HCT116 (cell line): Measurements from ENCODE around the gene TFEB. TPM values are rescaled to one million over a fixed set of nuclear protein-coding genes. Genes with fewer than 3 reads are reported as not detected.

Experiments
- ATAC-seq: fragments of 200-7000 bp; cut with Tn5 transposase; 2 replicates; pipeline ENCODE4 v1.9.1; 2020; ENCODE audit warnings: mild to moderate bottlenecking, moderate library complexity
- BruUV-seq: library from RNA; stranded (reverse); fragments of 400-500 nt; replicated peaks from 2 replicates; lab custom pipeline; 2021; lab: Mats Ljungman, UMichigan
- CTCF ChIA-PET: fragments of 300-600 bp; sonication (Branson Sonifier 250); formaldehyde crosslinking; loops from one replicate; lab custom pipeline; 2021; ENCODE audit warnings: antibody characterized with exemption; lab: Charles Lee
- POLR2A ChIA-PET: fragments of 300-600, 350-600 bp; sonication (Branson Sonifier 250); formaldehyde crosslinking; loops from one replicate; lab custom pipeline; 2021; ENCODE audit warnings: antibody characterized with exemption; lab: Charles Lee
- RAD21 ChIA-PET, 2 experiments: fragments of 300-600 bp; sonication (Branson Sonifier 250); formaldehyde crosslinking; loops; one replicate each; lab custom pipeline; 2023; ENCODE audit warnings: low total read pairs in 2 of 2; ENCODE audit not compliant: uncharacterized antibody in 2 of 2, unreplicated experiment in 2 of 2, low non-redundant PET in 1 of 2; lab: Charles Lee
- DNase-seq: peaks from one replicate; pipeline ENCODE4 v3.0.0-alpha.2; 2010; ENCODE audit warnings: low read depth, low spot score
- H2AFZ ChIP-seq: fragments of 200-600 bp; shearing (Covaris generic), sonication (generic); 2 replicates; pipeline ENCODE4 v1.6.1; 2017; ENCODE audit warnings: low read depth, mixed run types, mixed read lengths, antibody characterized with exemption, low read length; ENCODE audit not compliant: poor library complexity, severe bottlenecking
- H3K27ac ChIP-seq: 2 replicates; pipeline ENCODE4 v1.5.1; 2012; ENCODE audit warnings: low read depth, low read length
- H3K27me3 ChIP-seq: fragments of 200-600 bp; sonication (generic); 2 replicates; pipeline ENCODE4 v1.6.1; 2016; ENCODE audit warnings: mixed run types, low read length, mixed read lengths; ENCODE audit not compliant: insufficient read depth
- H3K36me3 ChIP-seq, 2 experiments: fragments of 200-500 bp in 1 of 2; fragments of 200-600 bp in 1 of 2; sonication (Bioruptor generic) in 1 of 2; sonication (generic) in 1 of 2; 2 replicates each; pipeline versions ENCODE4 v1.5.1 to v1.6.1; 2014 to 2016; ENCODE audit warnings: low read length in 2 of 2, inconsistent platforms in 1 of 2, mixed read lengths in 1 of 2, mixed run types in 1 of 2; ENCODE audit not compliant: insufficient read depth in 2 of 2, control insufficient read depth in 1 of 2
- H3K4me1 ChIP-seq, 2 experiments: fragments of 200-600 bp in 1 of 2; sonication (generic) in 1 of 2; 2 replicates each; pipeline versions ENCODE4 v1.5.1 to v1.6.1; 2012 to 2017; ENCODE audit warnings: low read length in 2 of 2, inconsistent platforms in 1 of 2, mild to moderate bottlenecking in 1 of 2, mixed read lengths in 1 of 2, mixed run types in 1 of 2, moderate library complexity in 1 of 2; ENCODE audit not compliant: insufficient read depth in 2 of 2, control insufficient read depth in 1 of 2
- H3K4me2 ChIP-seq: fragments of 200-600 bp; sonication (generic); 2 replicates; pipeline ENCODE4 v1.6.1; 2017; ENCODE audit warnings: mixed run types, low read length, mixed read lengths
- H3K4me3 ChIP-seq, 2 experiments: fragments of 200-600 bp in 1 of 2; sonication (generic) in 1 of 2; replicated peaks in 1 of 2; 2 replicates each; pipeline ENCODE4 v1.5.1; 2011 to 2016; ENCODE audit warnings: low read length in 2 of 2, control low read depth in 1 of 2, low read depth in 1 of 2, mild to moderate bottlenecking in 1 of 2, mixed read lengths in 1 of 2, mixed run types in 1 of 2
- H3K79me2 ChIP-seq: fragments of 200-600 bp; sonication (generic); 2 replicates; pipeline ENCODE4 v1.6.1; 2017; ENCODE audit warnings: mild to moderate bottlenecking, mixed run types, low read length, moderate library complexity, mixed read lengths; ENCODE audit not compliant: insufficient read depth
- H3K9ac ChIP-seq: fragments of 200-600 bp; sonication (generic); 2 replicates; pipeline ENCODE4 v1.6.1; 2016; ENCODE audit warnings: low read length, mixed read lengths
- H3K9me2 ChIP-seq: fragments of 200-600 bp; sonication (generic), shearing (Covaris generic); 2 replicates; pipeline ENCODE4 v1.6.1; 2017; ENCODE audit warnings: mixed run types, mild to moderate bottlenecking, moderate library complexity; ENCODE audit not compliant: insufficient read depth
- H3K9me3 ChIP-seq, 2 experiments: fragments of 200-500 bp in 1 of 2; fragments of 200-600 bp in 1 of 2; sonication (Bioruptor generic) in 1 of 2; sonication (generic) in 1 of 2; 2 replicates each; pipeline ENCODE4 v1.6.1; 2014 to 2017; ENCODE audit warnings: low read length in 2 of 2, mixed read lengths in 2 of 2, inconsistent platforms in 1 of 2, low read depth in 1 of 2, mild to moderate bottlenecking in 1 of 2, mixed run types in 1 of 2, moderate library complexity in 1 of 2; ENCODE audit not compliant: control insufficient read depth in 1 of 2, insufficient read depth in 1 of 2
- H4K20me1 ChIP-seq: fragments of 200-600 bp; sonication (generic), shearing (Covaris generic); 2 replicates; pipeline ENCODE4 v1.6.1; 2017; ENCODE audit warnings: mixed run types, mild to moderate bottlenecking, moderate library complexity; ENCODE audit not compliant: insufficient read depth
- CEBPB ChIP-seq: IDR thresholded peaks from 2 replicates; pipeline ENCODE4 v1.6.1; 2012; ENCODE audit warnings: low read depth
- EGR1 ChIP-seq: IDR thresholded peaks from 2 replicates; pipeline ENCODE4 v1.6.1; 2012; ENCODE audit warnings: low read depth
- EZH2 ChIP-seq: fragments of 200-600 bp; sonication (generic); IDR thresholded peaks from 2 replicates; pipeline ENCODE4 v1.6.1; 2017; ENCODE audit warnings: antibody characterized with exemption, mixed run types
- FOSL1 ChIP-seq: IDR thresholded peaks from 2 replicates; pipeline ENCODE4 v1.6.1; 2012; ENCODE audit warnings: low read depth
- JUND ChIP-seq: IDR thresholded peaks from 2 replicates; pipeline ENCODE4 v1.6.1; 2012
- POLR2AphosphoS5 ChIP-seq: IDR thresholded peaks from 2 replicates; pipeline ENCODE4 v1.6.1; 2011; ENCODE audit warnings: mild to moderate bottlenecking, low read depth, low read length, moderate library complexity
- SIN3A ChIP-seq: IDR thresholded peaks from 2 replicates; pipeline ENCODE4 v1.6.1; 2012; ENCODE audit warnings: low read depth
- SP1 ChIP-seq: IDR thresholded peaks from 2 replicates; pipeline ENCODE4 v1.6.1; 2012; ENCODE audit warnings: low read depth
- TCF7L2 ChIP-seq: IDR thresholded peaks from 2 replicates; pipeline ENCODE4 v1.7.0; 2011; ENCODE audit warnings: borderline replicate concordance, inconsistent platforms; ENCODE audit not compliant: insufficient read depth, insufficient read length; ENCODE audit errors: extremely low read depth
- ZBTB33 ChIP-seq: IDR thresholded peaks from 2 replicates; pipeline ENCODE4 v1.6.1; 2011; ENCODE audit warnings: mild to moderate bottlenecking, low read length, moderate library complexity; ENCODE audit not compliant: insufficient replicate concordance; ENCODE audit errors: extremely low read depth
- ZNF274 ChIP-seq: fragments of 200-500 bp; sonication (Bioruptor generic); IDR thresholded peaks from 2 replicates; pipeline ENCODE4 v1.6.1; 2014; ENCODE audit warnings: mild to moderate bottlenecking, low read depth, low read length, inconsistent platforms
- intact Hi-C: fragments of 100-400 bp; cut with micrococcal nuclease; formaldehyde crosslinking; loops from 2 replicates; pipeline ENCODE4 v1.10.0; 2022
- total RNA-seq: library from RNA; stranded (reverse); gene quantifications from one replicate; pipeline ENCODE4 v1.2.1, GENCODE V29; 2021; ENCODE audit not compliant: unreplicated experiment
- TF ChIP-seq, protein P1 (sequence below): IDR thresholded peaks from 2 replicates; pipeline ENCODE4 v1.6.1; 2012
- TF ChIP-seq, protein P2 (sequence below): IDR thresholded peaks from 2 replicates; pipeline ENCODE4 v1.6.1; 2012; ENCODE audit warnings: low read depth
- TF ChIP-seq, protein P3 (sequence below): IDR thresholded peaks from 2 replicates; pipeline ENCODE4 v1.6.1; 2012

The TFEB gene
- total RNA-seq, 1 experiment from 2014 or later = 4.8 TPM

DNA sequence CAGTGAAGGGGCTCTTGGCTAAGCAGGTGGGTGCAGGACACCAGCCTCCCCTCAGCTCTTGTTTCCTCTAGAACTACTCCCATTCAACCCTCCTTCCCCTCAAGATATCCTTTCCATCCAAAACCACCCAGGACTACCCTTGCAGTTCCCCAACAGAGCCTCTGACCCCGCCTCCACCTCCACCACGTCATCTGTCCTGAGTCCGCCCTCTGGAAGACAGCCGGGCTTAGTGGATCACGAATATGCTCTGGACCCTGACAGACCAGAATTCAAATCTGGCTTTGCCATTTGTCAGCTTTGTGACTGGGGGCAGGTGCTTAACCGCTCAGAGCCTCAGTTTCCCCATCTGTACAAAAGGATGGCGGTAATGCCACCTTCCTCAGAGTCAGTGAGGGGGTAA lies 31.4 kb downstream of the TFEB start:
- ChIA-PET RAD21 (no interaction called here), CTCF (interaction anchor here (1.3 to 3.4 kb wide), 2 partner anchors 9 to 10 kb away, joined by 5 to 19 read pairs; no protein-coding TSS in a partner anchor)

DNA sequence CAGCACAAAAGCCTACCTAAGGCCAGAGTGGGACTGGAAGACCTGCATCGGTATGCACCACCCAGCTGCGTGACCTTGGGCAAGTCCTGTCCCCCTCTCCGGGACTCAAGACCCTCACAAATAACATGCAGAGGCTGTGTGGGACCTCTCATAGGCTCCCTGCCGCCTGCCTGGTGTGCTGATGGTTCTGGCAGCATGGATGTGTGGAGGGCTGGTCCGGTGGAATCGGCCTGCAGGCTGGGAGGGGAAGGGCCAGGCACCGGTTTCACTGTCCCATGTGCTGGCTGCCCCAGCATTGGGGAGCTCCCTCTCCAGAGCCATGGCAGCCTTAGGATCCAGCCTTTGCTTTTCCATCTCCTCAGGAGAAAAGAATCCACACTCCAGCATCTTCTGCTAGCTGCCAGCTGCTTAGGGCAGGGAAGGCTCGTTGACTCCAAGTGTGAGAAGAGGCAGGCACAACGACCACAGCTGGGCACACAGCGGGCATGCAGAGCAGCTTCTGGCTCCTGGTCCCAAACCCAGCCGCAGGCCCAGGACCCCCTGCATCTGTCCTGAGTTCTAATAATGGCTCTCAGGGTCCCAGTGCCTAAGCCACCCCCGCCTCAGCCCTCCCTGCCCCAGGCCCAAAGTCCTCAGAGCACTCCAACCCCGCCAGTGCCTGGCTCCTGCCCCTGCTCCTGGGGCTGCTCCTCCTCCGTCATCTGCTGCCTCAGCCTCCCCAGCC lies 32.5 kb downstream of the TFEB start:
- Histone ChIP-seq H4K20me1 (no peaks in the 10 kb centered on the region), H3K4me1 (peaks cover 0 to 14% of the 10 kb centered on the region in 2 experiments; a peak in 3 of 4 replicates), H3K9me3 (no peaks in the 10 kb centered on the region), H3K27ac (no peak overlapping the region), H3K4me3 (no peak overlapping the region), H3K36me3 (no peaks in the 10 kb centered on the region), H3K9me2 (no peaks in the 10 kb centered on the region), H2AFZ (no peak overlapping the region), H3K9ac (no peak overlapping the region), H3K4me2 (no peak overlapping the region), H3K79me2 (no peaks in the 10 kb centered on the region), H3K27me3 (no peaks in the 10 kb centered on the region)
- intact Hi-C loops = no loop called here
- BruUV-seq = no TSS peak
- no peak for ATAC-seq
- RAD21 ChIA-PET = no interaction called here
- CTCF ChIA-PET = no interaction called here
- DNase-seq = no peak
- POLR2A ChIA-PET = no interaction called here
- no peak for TF ChIP-seq ZBTB33
- TF ChIP-seq, protein P1, sequence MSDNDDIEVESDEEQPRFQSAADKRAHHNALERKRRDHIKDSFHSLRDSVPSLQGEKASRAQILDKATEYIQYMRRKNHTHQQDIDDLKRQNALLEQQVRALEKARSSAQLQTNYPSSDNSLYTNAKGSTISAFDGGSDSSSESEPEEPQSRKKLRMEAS = no peak
- TF ChIP-seq TCF7L2 = no peak
- no peak for TF ChIP-seq CEBPB
- TF ChIP-seq SP1 = no peak
- TF ChIP-seq, protein P2, sequence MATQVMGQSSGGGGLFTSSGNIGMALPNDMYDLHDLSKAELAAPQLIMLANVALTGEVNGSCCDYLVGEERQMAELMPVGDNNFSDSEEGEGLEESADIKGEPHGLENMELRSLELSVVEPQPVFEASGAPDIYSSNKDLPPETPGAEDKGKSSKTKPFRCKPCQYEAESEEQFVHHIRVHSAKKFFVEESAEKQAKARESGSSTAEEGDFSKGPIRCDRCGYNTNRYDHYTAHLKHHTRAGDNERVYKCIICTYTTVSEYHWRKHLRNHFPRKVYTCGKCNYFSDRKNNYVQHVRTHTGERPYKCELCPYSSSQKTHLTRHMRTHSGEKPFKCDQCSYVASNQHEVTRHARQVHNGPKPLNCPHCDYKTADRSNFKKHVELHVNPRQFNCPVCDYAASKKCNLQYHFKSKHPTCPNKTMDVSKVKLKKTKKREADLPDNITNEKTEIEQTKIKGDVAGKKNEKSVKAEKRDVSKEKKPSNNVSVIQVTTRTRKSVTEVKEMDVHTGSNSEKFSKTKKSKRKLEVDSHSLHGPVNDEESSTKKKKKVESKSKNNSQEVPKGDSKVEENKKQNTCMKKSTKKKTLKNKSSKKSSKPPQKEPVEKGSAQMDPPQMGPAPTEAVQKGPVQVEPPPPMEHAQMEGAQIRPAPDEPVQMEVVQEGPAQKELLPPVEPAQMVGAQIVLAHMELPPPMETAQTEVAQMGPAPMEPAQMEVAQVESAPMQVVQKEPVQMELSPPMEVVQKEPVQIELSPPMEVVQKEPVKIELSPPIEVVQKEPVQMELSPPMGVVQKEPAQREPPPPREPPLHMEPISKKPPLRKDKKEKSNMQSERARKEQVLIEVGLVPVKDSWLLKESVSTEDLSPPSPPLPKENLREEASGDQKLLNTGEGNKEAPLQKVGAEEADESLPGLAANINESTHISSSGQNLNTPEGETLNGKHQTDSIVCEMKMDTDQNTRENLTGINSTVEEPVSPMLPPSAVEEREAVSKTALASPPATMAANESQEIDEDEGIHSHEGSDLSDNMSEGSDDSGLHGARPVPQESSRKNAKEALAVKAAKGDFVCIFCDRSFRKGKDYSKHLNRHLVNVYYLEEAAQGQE = no peak
- TF ChIP-seq ZNF274 = no peak
- TF ChIP-seq FOSL1 = no peak

More for the DNA sequence above, 31.4 kb downstream of the TFEB start:
- H3K4me3 ChIP-seq = no peak overlapping the region
- H4K20me1 ChIP-seq = no peaks in the 10 kb centered on the region
- no peaks in the 10 kb centered on the region for H3K27me3 ChIP-seq
- no peak for TF ChIP-seq POLR2AphosphoS5
- TF ChIP-seq JUND = no peak
- no peak for TF ChIP-seq EGR1
- TF ChIP-seq EZH2 = no peak
- no peak for TF ChIP-seq SP1
- TF ChIP-seq, protein P1 = no peak
- TF ChIP-seq, protein P3, sequence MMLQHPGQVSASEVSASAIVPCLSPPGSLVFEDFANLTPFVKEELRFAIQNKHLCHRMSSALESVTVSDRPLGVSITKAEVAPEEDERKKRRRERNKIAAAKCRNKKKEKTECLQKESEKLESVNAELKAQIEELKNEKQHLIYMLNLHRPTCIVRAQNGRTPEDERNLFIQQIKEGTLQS = no peak
- TF ChIP-seq SIN3A = no peak
- intact Hi-C loops = no loop called here
- H3K4me1 ChIP-seq = peaks cover 0 to 14% of the 10 kb centered on the region in 2 experiments; a peak in 3 of 4 replicates
- H3K27ac ChIP-seq = no peak overlapping the region
- H3K9me3 ChIP-seq = no peaks in the 10 kb centered on the region
- ATAC-seq (no peak), DNase-seq (no peak)
- POLR2A ChIA-PET = no interaction called here
- H3K79me2 ChIP-seq = no peaks in the 10 kb centered on the region
- H3K9ac ChIP-seq = no peak overlapping the region
- H3K36me3 ChIP-seq = no peaks in the 10 kb centered on the region
- no peak overlapping the region for H3K4me2 ChIP-seq
- H2AFZ ChIP-seq = no peak overlapping the region
- H3K9me2 ChIP-seq = no peaks in the 10 kb centered on the region
- BruUV-seq = no TSS peak
